Upper lobe of right lung (tissue), 1 donor: Measurements from ENCODE around the gene COL1A1. TPM values are rescaled to one million over a fixed set of nuclear protein-coding genes. Genes with fewer than 3 reads are reported as not detected.

Source experiments
- ATAC-seq: fragments of 200-7000 bp; cut with Tn5 transposase; one replicate; pipeline ENCODE4 v1.9.1; 2020; ENCODE audit warnings: mild to moderate bottlenecking, moderate library complexity
- DNase-seq: peaks from one replicate; pipeline ENCODE4 v3.0.0-alpha.2; 2020
- H3K27ac ChIP-seq: fragments of 200-600 bp; one replicate; pipeline ENCODE4 v1.8.0; 2022
- H3K27me3 ChIP-seq: fragments of 200-600 bp; one replicate; pipeline ENCODE4 v1.8.0; 2022; ENCODE audit warnings: mild to moderate bottlenecking
- H3K36me3 ChIP-seq: fragments of 200-600 bp; one replicate; pipeline ENCODE4 v1.8.0; 2022
- H3K4me1 ChIP-seq: fragments of 200-600 bp; one replicate; pipeline ENCODE4 v1.8.0; 2022
- H3K4me3 ChIP-seq: fragments of 200-600 bp; one replicate; pipeline ENCODE4 v1.8.0; 2022; ENCODE audit warnings: mild to moderate bottlenecking
- H3K9me3 ChIP-seq: fragments of 200-600 bp; one replicate; pipeline ENCODE4 v1.8.0; 2022
- intact Hi-C: fragments of 100-400 bp; cut with DNase I; formaldehyde crosslinking; loops from one replicate; pipeline ENCODE4 v1.11.0; 2022
- total RNA-seq: library from RNA; stranded (reverse); fragmentation: NEBNext Ultra II Directional; extraction: Animal tissue kit (Norgen Biotek cat#: 25700); gene quantifications from one replicate; pipeline ENCODE4 v1.2.1, GENCODE V29; 2021
- TF ChIP-seq, protein P1 (sequence below): fragments of 200-600 bp; IDR thresholded peaks from one replicate; pipeline ENCODE4 v1.8.0; 2022; ENCODE audit warnings: antibody characterized with exemption
- donor health status: DM: no; HTN: yes; CAD: no; lungs with severe emphysema.

COL1A1 gene
- total RNA-seq, 1 donor from 2014 or later: 154 TPM

DNA sequence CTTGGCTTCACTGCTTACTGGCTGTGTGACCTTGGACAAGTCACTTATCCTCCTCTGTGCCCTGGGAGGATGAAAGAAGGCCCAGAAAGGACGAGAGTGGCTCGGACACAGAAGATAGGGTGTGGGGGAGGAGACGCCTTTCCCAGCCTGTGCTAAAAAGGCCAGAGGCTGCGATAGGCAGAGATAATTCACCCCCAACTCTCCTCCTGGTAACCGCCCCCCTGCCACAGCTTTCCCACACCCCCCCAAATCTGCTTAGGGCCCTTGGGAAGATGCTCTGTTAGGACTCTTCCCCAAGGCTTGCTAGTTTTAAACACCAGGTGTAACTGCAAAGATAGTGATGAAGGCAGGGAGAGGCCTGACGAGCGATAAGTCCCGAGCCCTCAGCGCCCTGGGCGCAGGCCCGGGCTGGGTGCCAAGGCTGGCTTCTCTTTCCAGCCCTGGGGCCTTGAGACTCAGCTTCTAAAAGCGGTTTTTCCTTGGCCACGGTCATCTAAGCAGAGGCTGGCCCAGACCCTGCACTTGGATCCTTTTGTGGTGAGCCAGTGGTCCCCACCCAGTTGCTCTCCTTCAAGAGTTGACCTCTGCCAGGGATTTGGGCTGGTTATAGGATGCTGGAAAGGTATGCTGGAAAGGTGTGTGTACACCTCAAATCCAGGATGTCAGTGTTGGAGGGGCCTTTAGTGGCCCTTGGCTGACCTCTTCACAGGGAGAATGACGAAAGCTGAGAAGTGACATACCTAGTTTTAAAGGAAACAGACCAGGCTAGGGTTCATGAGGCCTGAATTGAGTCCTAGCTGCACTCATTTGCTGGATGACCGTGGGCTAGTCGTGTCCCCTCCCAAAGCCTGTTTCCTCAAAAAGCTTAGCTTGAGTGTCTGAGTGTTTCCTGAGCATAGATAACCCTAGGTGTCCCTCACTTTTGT, 47.5 kb downstream of the COL1A1 start:
- Histone ChIP-seq H3K27ac (peak overlapping the region; percentile 45), H3K27me3 (no peaks in the 10 kb centered on the region), H3K9me3 (no peaks in the 10 kb centered on the region), H3K36me3 (no peaks in the 10 kb centered on the region), H3K4me1 (peaks cover 27% of the 10 kb centered on the region), H3K4me3 (no peak overlapping the region)
- ATAC-seq: no peak
- DNase-seq: peak; percentile 67
- intact Hi-C loops: no loop called here
- TF ChIP-seq, protein P1, sequence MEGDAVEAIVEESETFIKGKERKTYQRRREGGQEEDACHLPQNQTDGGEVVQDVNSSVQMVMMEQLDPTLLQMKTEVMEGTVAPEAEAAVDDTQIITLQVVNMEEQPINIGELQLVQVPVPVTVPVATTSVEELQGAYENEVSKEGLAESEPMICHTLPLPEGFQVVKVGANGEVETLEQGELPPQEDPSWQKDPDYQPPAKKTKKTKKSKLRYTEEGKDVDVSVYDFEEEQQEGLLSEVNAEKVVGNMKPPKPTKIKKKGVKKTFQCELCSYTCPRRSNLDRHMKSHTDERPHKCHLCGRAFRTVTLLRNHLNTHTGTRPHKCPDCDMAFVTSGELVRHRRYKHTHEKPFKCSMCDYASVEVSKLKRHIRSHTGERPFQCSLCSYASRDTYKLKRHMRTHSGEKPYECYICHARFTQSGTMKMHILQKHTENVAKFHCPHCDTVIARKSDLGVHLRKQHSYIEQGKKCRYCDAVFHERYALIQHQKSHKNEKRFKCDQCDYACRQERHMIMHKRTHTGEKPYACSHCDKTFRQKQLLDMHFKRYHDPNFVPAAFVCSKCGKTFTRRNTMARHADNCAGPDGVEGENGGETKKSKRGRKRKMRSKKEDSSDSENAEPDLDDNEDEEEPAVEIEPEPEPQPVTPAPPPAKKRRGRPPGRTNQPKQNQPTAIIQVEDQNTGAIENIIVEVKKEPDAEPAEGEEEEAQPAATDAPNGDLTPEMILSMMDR: no peak

DNA sequence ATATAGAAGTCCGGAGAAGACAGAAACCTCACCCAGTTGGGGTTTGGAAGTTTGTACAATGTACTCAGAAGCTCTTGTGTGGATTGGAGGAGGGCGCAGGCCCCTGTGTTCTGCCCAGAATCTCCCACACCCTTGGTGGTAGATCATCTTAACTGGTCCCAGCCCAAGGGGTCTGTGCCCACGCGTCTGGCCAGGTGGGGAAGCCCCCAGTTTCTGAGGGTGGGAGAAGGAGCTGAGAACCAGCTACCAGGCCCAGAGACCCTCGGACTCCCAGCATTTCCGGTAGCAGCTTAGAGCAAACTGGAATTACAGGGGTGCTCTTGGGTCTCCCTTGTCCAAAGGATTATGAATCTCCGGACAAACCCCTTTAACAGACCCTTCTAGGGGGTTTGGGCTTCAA, 48.7 kb downstream of the COL1A1 start:
- Histone ChIP-seq H3K27ac (peak overlapping the region; percentile 82), H3K36me3 (no peaks in the 10 kb centered on the region), H3K4me1 (peaks cover 34% of the 10 kb centered on the region), H3K4me3 (no peak overlapping the region), H3K9me3 (no peaks in the 10 kb centered on the region), H3K27me3 (no peaks in the 10 kb centered on the region)
- DNase-seq (no peak), ATAC-seq (no peak)
- intact Hi-C loops: no loop called here
- TF ChIP-seq, protein P1: no peak

DNA sequence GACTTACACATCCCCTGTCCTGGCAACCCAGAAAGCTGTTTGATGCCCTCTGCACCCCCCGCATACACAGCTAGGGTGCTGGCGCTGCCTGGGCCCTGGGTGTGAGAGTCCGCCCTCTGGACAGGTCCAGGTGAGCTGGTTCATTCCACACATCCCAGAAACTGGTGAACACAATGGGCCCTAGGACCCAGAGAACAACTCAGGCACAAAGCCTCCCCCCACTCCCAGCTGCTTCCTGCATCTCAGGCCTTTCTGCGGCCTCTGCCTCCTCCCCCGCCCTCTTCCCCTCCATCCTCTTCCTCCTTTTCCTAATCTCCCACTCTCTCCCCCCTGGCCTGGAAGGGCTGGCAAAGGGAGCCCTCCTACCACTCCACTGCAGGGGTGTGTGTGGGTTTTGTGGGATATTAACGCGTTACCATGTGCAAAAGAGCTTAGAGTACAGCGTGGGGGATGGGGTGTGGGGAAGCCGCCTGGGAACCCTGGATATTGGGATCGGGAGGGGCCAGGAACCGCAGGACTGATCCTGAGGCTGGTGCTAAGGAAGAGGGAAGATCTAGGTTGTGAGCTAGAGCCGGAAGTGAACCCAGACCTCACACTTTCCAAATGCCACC, 49.4 kb downstream of the COL1A1 start:
- Histone ChIP-seq H3K27me3 (no peaks in the 10 kb centered on the region), H3K9me3 (no peaks in the 10 kb centered on the region), H3K4me3 (peak overlapping the region; percentile 84), H3K27ac (peak overlapping the region; percentile 82), H3K4me1 (peaks cover 39% of the 10 kb centered on the region), H3K36me3 (no peaks in the 10 kb centered on the region)
- DNase-seq (peak; percentile 87), ATAC-seq (peak; percentile 78)
- intact Hi-C loops: no loop called here
- TF ChIP-seq, protein P1: no peak

DNA sequence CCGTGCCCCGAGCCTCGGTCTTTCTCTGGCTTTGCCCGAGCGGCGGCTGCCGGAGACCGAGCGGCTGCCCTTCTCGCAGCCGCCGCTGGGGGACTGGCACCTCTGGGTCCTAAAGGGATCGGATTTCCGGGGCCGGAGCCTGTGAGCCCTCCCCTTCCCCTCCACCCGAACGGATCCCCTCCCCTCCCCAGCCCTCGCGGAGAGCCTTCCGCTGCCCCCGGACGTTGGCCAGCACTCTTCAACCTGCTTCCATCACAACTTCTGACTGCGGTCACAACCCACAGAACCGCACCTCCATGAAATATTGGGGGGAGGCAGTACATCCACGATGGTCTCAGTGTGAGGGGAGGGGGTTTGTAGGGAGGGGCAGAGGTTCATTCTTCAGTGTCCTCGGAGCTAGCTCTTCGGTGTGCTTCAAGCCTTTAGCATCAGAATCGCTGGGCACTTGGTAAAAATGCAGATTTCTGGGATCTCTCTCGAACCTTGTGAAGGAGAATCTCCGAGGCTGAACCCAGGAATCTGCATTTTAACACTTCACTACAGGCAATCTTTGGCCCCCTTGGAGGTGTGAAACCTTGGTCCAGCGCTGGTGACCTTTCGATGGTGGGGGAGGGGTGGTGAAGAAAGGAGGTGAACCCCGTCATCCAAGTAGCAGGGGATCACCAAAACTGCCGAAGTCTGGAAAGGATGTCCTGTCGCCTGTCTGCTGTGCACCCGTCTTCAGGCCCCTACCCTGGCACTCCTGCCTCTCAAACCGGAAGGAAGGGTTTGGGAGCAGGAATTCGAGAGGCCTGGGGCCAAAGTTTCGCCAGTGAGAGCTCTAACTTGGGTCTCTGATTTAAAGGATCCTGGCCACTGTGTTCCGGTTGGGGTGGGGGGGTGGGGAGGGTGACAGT, 50.1 kb downstream of the COL1A1 start:
- peaks cover 47% of the 10 kb centered on the region for H3K4me1 ChIP-seq
- ATAC-seq: peak; percentile 82
- TF ChIP-seq, protein P1: peak; percentile 55
- peak; percentile 95 for DNase-seq
- no peaks in the 10 kb centered on the region for H3K9me3 ChIP-seq
- H3K4me3 ChIP-seq: peak overlapping the region; percentile 84
- H3K27me3 ChIP-seq: no peaks in the 10 kb centered on the region
- H3K36me3 ChIP-seq: no peaks in the 10 kb centered on the region
- peak overlapping the region; percentile 82 for H3K27ac ChIP-seq
- intact Hi-C loops: no loop called here

DNA sequence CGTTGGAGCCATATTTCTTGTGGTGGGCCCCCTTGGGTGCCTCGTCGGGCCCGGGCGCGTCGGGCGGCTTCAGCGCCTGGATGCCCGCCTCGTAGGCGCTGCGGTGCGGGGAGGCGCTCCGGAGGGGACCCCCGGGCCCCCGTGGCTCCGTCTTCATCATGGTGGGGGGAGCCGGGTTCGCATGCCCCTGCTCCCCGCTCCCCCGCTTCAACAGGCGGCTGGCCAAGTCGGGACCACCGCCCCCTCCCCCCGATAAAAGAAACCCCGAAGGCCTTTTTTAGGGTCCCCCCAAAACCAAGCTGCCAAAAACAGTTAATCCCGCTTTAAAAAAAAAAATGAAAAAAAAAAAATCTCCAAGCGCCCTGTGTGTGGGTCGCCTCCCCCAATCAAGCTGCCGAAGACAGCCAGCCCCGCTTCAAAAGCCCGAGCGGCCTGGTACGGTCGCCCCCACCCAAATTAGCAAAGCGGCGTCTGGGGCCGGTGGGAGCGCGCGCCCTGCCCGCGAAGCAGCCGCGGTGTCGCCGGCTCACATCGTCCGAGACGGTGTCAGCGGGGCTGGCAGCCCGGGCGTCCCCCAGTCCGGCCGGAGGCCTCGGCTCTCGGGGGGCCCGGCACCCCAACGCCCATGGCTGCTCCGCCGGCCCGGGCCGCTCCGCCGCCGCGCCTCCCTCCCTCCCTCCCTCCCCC, 50.9 kb downstream of the COL1A1 start, which contains the start of gene PPP1R9B:
Gene PPP1R9B (minus strand): TSS at position 324 of the 687 bp plus-strand sequence. CDS start 164 bp downstream, at position 160.
- peak within 1 kb of the TSS; percentile 84 for H3K4me3 ChIP-seq
- TF ChIP-seq, protein P1: no peak
- H3K27ac ChIP-seq: peak within 1 kb of the TSS; percentile 82
- ATAC-seq (peak; percentile 0), DNase-seq (no peak)
- H3K27me3 ChIP-seq: no peaks in the 10 kb centered on the region
- H3K4me1 ChIP-seq: peaks cover 52% of the 10 kb centered on the region
- H3K36me3 ChIP-seq: no peaks in the 10 kb centered on the region
- intact Hi-C loops: no loop called here
- H3K9me3 ChIP-seq: no peaks in the 10 kb centered on the region
